GM18951 (cell line): ENCODE results near the gene ELFN1.

Source experiments
- POLR2A ChIP-seq: IDR thresholded peaks from 4 replicates; pipeline ENCODE4 v1.6.1; 2011; ENCODE audit warnings: mild to moderate bottlenecking; ENCODE audit not compliant: insufficient read length, insufficient read depth; ENCODE audit errors: extremely low read depth
- in situ Hi-C: fragments of 300-500 bp; cut with MboI; formaldehyde crosslinking; loops from one replicate; pipeline ENCODE4 v1.12.0; 2022; ENCODE audit warnings: low sequenced_read_pairs, mixed read lengths, inconsistent platforms; ENCODE audit not compliant: unreplicated experiment

Gene ELFN1

DNA sequence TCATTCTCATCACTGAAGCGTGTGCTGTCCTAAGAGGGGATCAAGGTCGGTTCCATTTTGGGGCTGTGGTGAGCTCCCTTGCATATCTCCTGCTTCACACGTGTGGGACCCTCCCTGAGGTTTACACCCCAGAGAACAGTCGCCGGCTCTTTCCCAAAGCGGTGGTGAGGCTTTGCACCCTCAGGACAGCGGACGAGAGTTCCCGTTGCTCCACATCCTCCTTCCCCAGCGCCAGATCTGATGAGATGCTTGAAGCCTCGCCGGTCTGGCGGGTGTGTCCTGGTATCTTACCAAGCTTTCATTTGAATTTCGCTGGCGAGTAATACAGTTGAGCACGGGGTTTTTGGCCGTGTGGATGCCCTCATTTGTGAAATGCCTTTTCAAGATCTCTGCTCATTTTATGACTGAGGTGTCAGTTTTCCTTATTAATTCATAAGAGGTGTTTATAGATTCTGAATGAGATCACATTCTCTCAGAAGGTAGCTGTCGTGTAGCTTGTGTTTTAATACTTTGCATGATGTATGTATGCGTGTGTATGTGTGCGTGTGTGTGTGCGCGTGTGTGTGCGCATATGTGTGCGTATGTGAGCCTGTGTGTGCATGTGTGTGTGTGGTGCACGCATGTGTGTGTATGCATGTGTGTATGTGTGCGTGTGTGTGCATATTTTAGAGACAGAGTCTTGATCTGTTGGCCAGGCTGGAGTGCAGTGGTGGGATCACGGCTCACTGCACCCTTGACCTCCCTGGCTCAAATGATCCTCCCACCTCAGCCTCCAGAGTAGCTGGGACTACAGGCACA lies 30.7 kb downstream of the ELFN1 start:
- in situ Hi-C loops = no loop called here
- no peak for TF ChIP-seq POLR2A

DNA sequence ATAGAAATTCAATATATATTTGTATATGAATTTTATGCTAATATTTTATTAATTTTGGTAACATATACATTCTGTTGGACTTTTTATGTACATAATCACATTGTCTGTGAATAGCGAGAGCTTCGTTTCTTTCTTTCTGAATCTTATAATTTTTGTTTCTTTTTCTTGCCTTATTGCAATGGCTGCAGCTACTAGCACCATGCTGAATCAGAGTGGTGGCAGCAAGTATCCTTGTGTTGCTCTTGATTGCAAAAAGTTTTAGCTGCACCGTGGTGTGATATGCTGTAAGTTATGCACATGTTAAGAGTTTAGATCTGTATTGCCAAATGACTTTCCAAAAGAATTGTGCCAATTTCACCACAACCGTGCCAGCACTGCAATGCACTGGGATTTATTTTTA lies 32.6 kb downstream of the ELFN1 start:
- no peak for TF ChIP-seq POLR2A
- in situ Hi-C loops = no loop called here

DNA sequence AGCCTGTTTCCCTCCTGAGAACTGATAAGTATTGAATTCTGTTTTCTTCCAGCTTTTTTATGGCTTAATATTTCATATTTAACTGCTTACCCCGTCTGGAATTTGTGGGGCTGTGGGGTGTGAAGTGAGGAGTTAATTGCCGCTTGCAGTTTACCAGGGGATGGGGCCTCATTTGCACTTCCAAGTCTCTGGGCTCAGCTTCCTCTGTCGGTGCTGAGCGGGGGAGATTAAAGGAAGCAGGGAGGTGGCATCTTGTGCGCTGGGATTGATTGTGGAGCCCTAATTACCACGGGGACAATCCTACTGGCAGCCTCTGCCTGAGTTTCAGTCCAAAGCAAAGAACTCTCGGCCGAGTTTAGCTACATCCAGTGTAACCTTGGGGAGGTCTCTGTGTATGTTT lies 33.4 kb downstream of the ELFN1 start:
- in situ Hi-C loops = no loop called here
- no peak for TF ChIP-seq POLR2A

DNA sequence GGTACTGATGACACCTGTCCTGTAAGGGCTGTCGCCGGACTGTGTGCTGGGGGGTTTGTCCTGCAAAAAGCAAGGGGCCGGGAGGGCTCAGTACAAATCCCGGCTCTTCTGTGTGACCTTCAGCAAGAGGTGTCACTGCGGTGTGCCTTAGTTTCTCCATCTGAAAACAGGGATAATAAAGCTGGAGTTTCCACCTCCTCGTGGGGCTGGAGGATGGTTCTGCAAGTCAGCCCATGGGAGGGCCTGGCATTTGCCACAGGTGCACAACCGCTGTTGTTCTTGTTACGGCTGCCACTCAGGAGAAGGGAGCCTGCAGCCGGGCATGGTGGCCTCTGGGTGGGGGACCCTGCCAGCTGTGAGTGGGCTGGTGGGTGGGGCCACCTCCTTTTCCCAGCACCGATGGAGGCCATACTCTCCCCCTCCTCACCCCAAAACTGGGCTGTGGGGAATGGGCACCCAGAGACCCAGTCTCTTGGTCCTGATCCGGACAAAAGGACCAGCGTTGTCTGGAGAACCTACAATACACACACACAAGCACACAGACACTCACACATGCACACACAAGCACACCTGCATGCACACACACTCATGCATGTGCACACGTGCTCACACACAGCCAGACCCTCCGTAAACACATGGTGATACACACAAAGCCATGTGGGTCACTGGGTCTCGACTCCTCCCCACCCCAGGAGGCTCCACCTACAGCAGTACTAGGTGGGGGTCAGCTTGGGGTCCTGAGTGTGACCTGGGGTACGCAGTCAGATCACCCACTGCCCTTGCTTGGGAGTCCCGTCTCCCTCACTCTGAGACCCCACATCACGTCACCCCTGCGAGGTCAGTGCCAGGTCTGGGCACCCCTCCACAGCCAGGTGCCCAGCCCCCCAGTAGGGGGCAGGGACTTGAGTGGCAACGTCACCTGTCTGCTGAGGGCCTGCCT lies 34.1 kb downstream of the ELFN1 start:
- TF ChIP-seq POLR2A = no peak
- in situ Hi-C loops = no loop called here

DNA sequence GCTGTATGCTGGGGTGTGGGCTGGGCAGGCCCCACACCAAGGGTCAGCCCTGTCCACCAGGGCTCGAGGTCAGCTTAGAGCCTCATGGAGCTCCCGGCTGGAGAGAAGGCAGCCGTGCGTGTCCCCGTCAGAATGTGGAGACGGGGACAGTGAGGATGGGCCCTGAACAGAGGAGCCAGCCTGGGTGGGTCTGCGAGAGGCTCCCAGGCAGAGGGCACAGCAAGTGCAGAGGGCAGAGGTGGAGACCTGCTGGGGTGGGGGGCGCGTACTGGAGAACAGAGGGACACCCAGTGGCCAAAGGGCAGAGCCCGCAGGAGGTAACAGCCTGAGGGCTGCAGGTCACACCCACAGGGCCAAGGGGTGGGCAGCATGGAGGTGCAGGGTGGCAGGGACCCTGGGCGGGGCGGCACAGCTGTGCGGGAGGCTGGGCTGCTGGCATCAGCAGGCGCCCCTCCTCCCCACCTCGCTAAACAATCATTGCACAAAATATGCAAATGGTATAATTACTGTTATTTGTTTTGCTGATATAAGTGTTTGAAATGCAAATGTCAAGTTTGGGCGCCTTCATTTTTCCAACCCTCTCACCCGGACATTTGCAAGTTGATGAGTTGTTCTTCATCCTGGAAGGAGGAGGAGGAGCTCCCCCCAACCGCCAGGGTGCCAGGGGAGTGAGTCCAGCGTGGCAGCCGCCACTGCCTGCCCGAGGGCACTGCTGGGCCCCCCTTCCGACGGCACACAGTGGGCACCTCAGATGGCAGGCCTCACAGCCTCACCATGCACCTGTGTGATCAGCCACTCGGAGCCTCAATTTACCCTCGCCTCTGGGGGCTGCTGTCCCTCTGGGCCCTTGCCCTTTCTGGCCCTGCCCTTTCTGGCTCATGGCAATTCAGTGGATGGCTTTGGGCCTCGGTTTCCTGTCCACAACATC lies 35.0 kb downstream of the ELFN1 start:
- in situ Hi-C loops = no loop called here
- TF ChIP-seq POLR2A = no peak

DNA sequence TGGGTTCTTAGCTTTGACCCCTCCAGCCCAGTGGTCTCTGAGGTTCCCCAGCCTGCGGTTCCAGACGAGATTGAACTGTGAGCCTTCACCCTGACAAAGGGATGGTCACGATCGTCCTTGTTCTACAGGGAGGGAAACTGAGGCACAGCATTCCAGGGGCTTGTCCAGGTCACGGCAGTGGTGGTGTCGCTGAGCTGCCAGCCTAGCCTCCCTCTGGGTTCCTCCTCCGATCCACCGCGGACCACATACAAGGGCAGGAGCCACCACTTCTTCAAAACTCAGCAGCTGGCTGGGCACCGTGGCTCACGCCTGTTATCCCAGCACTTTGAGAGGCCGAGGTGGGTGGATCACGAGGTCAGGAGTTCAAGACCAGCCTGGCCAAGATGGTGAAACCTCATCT lies 35.8 kb downstream of the ELFN1 start:
- in situ Hi-C loops = no loop called here
- no peak for TF ChIP-seq POLR2A

DNA sequence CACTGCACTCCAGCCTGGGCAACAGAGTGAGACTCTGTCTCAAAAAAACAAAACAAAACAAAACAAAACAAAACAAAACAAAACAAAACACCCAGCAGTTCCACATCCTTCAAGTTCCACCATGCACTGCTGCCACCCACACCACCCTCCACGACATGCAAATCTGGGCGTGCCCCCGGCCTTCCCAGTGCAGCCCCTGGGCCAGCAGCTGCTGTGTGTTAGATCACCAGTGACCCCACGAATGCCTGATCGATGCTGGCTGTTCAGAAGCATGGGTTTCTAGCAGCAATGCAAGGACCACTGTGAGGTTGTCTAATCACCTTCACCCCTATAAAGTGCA lies 36.3 kb downstream of the ELFN1 start:
- in situ Hi-C loops = no loop called here
- no peak for TF ChIP-seq POLR2A

DNA sequence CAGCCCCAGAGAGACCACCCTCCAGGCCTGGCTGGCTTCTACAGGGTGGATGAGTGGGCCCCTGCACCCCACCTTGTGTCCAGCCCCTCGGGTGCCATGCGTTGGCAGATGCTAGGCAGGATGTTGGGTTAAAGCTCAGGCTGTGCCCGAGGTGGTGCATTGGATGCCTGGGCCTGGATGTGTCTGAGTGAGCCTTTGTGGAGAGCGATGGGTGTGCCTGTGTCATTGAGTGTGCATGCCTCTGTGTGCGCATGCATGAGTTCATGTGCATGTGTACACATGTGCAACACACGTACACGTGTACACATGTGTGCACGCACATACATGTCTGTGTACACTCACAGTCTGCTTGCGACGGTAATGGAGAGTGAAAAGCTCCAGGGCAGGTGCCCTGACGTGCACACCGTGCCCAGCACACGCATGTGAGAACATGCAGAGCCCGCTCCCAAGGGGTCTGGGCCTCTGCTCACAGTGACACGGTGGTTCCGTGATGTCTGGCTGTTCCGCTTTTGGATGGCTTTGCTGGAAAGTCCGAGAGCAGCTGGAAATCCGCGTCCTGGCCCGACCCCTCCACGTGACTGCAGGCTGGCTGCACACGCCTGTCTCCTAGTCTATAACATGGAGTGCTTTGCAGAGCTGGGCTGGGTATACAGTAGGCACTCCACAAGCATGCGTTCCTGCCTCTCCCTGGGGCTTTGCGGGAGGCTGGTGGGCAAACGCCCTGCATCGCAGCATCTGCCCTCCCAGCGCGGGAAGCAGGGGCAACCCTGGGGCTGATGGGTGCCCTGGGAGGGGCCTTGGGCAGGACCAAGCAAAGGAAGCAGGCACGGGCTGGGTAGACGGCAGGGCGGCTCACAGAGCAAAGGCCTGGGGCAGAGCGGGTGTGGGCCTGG lies 36.9 kb downstream of the ELFN1 start:
- no peak for TF ChIP-seq POLR2A
- in situ Hi-C loops = no loop called here

DNA sequence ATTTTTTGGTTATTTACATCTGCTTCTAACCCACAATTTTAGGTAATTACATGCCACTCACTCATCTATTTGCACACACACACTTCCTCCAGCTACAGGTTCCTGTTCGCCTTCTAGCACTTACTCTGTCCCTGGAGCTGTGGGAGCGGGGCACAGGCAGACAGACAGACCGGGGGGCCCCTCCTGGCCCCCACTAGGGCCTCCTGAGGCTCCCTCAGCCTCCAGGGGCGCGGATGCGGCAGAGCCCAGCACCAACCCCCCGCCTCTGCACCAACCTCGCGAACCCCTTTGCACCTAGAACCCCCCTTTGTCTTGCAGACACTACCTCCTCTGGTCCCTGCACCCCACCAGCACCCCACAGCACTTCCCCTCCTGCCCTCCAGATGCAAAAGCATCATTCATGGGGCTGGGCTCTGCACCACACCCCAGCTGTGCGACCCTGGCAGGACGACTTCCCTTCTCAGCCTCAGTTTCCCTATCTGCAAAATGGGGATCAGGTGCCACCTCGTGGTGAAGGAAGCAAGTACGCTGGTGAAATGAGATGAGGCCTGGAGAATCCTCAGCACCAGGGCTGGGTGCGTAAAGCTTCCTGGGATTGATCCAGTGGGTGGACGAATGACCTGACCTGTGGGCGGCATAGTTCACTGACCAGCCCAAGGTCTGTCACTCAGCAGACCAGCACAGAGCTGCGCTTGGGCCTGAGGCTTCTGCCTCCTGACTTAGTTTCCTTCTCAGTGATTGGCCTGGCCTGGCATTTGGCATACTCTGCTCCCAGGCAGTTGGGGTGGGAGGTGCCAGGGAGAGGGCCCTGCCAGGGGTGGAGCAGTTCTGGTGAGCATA lies 37.9 kb downstream of the ELFN1 start:
- no peak for TF ChIP-seq POLR2A
- in situ Hi-C loops = no loop called here

DNA sequence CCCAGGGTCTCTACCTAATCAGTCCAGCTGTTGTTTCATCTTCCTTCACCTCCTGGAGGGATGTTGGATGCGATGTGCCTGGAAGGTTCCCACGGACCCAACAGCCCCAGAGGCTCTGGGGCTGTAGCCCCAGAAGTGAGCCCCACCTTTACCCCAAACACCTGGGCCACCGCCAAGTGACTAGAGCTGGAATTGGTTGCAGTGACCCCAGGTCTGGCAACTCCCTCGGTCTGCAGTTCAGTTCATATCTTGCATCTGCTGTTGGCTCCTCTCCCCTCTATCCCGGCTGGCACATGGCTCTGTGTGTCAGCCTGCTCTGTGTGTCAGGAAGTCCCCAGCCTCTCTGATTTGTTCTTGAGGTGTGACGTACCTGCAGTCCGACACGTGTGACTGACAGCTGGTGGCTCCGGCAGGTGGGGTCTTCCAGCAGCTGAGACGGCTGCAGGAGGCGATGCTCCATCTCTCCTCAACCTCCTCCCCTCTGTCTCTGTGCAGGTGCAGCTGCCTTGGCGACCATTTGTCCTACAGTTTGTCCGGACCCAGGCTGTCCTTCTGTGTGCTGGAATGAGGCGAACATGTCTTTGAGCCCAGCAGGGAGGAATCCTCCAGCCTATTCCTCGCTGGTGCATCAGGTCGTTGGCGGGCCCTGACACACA lies 38.6 kb downstream of the ELFN1 start:
- in situ Hi-C loops = no loop called here
- TF ChIP-seq POLR2A = no peak

DNA sequence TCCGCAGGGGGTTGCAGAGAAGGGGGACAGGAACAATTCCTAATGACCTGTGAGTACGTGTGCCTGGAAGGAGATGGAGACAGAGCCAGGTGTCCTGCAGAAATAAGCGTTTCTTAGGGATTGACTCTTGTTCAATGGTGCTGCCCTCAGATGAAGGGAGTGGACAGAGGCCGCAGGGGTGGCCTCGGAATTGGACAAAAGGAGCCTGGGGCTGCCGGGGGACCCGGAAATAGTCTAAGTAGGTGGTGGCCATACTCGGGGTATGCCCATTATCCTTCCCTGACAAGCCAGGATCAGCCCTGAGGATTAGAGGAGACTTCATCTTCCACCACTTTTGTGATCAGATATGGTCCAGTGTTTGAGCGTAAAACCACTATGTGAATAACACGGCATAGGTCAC lies 39.2 kb downstream of the ELFN1 start:
- in situ Hi-C loops = no loop called here
- TF ChIP-seq POLR2A = no peak
